A673 (cell line): ENCODE data around the gene UBE2E3. TPM values are rescaled to one million over a fixed set of nuclear protein-coding genes. Genes with fewer than 3 reads are reported as not detected.

Experiments
- BruUV-seq: library from RNA; stranded (reverse); fragments of 400-500 nt; replicated peaks from 2 replicates; lab custom pipeline; 2021; lab: Mats Ljungman, UMichigan
- CTCF ChIA-PET: fragments of 300-600 bp; sonication (Branson Sonifier 250); formaldehyde crosslinking; loops from one replicate; lab custom pipeline; 2022; ENCODE audit warnings: antibody characterized with exemption; lab: Charles Lee
- POLR2A ChIA-PET: fragments of 300-600 bp; sonication (Branson Sonifier 250); formaldehyde crosslinking; loops from one replicate; lab custom pipeline; 2022; ENCODE audit warnings: antibody characterized with exemption; ENCODE audit not compliant: low non-redundant PET; lab: Charles Lee
- DNase-seq: peaks from one replicate; pipeline ENCODE4 v3.0.0-alpha.2; 2015; ENCODE audit warnings: low spot score
- H3K27ac ChIP-seq: fragments of 200-600 bp; sonication (generic); 2 replicates; pipeline ENCODE4 v1.5.1; 2016; ENCODE audit warnings: mixed run types, low read depth, mild to moderate bottlenecking, mixed read lengths, antibody characterized with exemption, low read length; ENCODE audit not compliant: poor library complexity, severe bottlenecking
- H3K27me3 ChIP-seq: fragments of 200-600 bp; sonication (generic); replicated peaks from 2 replicates; pipeline ENCODE4 v1.6.1; 2017; ENCODE audit warnings: mixed run types, low read depth, mild to moderate bottlenecking, mixed read lengths, antibody characterized with exemption, low read length; ENCODE audit not compliant: insufficient read depth, poor library complexity
- H3K36me3 ChIP-seq: fragments of 200-600 bp; sonication (generic); 2 replicates; pipeline ENCODE4 v1.6.1; 2016; ENCODE audit warnings: mixed run types, mild to moderate bottlenecking, mixed read lengths, antibody characterized with exemption, low read length; ENCODE audit not compliant: insufficient read depth, poor library complexity, severe bottlenecking
- H3K4me1 ChIP-seq: fragments of 200-600 bp; sonication (generic); 2 replicates; pipeline ENCODE4 v1.6.1; 2017; ENCODE audit warnings: mixed run types, mild to moderate bottlenecking, mixed read lengths, antibody characterized with exemption, low read length; ENCODE audit not compliant: insufficient read depth, poor library complexity, severe bottlenecking
- H3K4me3 ChIP-seq: fragments of 200-600 bp; sonication (generic); 2 replicates; pipeline ENCODE4 v1.5.1; 2016; ENCODE audit warnings: low read depth, mixed run types, mild to moderate bottlenecking, mixed read lengths, low read length; ENCODE audit not compliant: poor library complexity, severe bottlenecking
- H3K9me3 ChIP-seq: fragments of 200-600 bp; sonication (generic); 2 replicates; pipeline ENCODE4 v1.6.1; 2016; ENCODE audit warnings: mixed run types, low read depth, mild to moderate bottlenecking, mixed read lengths, antibody characterized with exemption, low read length; ENCODE audit not compliant: poor library complexity, severe bottlenecking
- EZH2 ChIP-seq: fragments of 200-600 bp; sonication (generic); IDR thresholded peaks from 2 replicates; pipeline ENCODE4 v1.6.1; 2017; ENCODE audit warnings: borderline replicate concordance, low read depth, mild to moderate bottlenecking, mixed read lengths, antibody characterized with exemption, low read length; ENCODE audit not compliant: poor library complexity, severe bottlenecking
- intact Hi-C: fragments of 100-400 bp; cut with micrococcal nuclease; formaldehyde crosslinking; loops from one replicate; pipeline ENCODE4 v1.10.0; 2022; ENCODE audit not compliant: unreplicated experiment
- total RNA-seq: library from RNA; stranded (reverse); gene quantifications from 2 replicates; pipeline ENCODE4 v1.2.3, GENCODE V29; 2021
- TF ChIP-seq, protein P1 (sequence below): fragments of 300-800, 200-600 bp; sonication (generic); conservative IDR thresholded peaks from 2 replicates; pipeline ENCODE4 v1.5.1; 2017; ENCODE audit warnings: low read depth, mild to moderate bottlenecking, antibody characterized with exemption, low read length, moderate library complexity, mixed read lengths

Gene UBE2E3
- total RNA-seq, 1 experiment from 2014 or later, result 103 TPM

GRCh38 chr2:181111059-181111458 lies 130.7 kb downstream of the UBE2E3 start:
- Histone ChIP-seq H3K4me1 (peaks cover 8% of the 10 kb centered on the region), H3K27me3 (no peaks in the 10 kb centered on the region), H3K36me3 (no peaks in the 10 kb centered on the region), H3K27ac (no peak overlapping the region), H3K4me3 (no peak overlapping the region), H3K9me3 (no peaks in the 10 kb centered on the region)
- ChIA-PET CTCF (no interaction called here), POLR2A (interaction anchor here (0.7 kb wide), 1 partner anchor 112 kb away, joined by 3 read pairs; no protein-coding TSS in a partner anchor)
- DNase-seq, result no peak
- intact Hi-C loops, result no loop called here
- no TSS peak for BruUV-seq
- TF ChIP-seq, protein P1, sequence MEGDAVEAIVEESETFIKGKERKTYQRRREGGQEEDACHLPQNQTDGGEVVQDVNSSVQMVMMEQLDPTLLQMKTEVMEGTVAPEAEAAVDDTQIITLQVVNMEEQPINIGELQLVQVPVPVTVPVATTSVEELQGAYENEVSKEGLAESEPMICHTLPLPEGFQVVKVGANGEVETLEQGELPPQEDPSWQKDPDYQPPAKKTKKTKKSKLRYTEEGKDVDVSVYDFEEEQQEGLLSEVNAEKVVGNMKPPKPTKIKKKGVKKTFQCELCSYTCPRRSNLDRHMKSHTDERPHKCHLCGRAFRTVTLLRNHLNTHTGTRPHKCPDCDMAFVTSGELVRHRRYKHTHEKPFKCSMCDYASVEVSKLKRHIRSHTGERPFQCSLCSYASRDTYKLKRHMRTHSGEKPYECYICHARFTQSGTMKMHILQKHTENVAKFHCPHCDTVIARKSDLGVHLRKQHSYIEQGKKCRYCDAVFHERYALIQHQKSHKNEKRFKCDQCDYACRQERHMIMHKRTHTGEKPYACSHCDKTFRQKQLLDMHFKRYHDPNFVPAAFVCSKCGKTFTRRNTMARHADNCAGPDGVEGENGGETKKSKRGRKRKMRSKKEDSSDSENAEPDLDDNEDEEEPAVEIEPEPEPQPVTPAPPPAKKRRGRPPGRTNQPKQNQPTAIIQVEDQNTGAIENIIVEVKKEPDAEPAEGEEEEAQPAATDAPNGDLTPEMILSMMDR, result no peak
- no peak for TF ChIP-seq EZH2

- Histone ChIP-seq H3K9me3 (no peaks in the 10 kb centered on the region), H3K36me3 (no peaks in the 10 kb centered on the region), H3K27me3 (no peaks in the 10 kb centered on the region), H3K4me3 (no peak overlapping the region), H3K4me1 (no peaks in the 10 kb centered on the region), H3K27ac (no peak overlapping the region)
- CTCF ChIA-PET, result no interaction called here
- intact Hi-C loops, result no loop called here
- BruUV-seq, result no TSS peak
- POLR2A ChIA-PET, result interaction anchor here (0.9 kb wide), 1 partner anchor 29 kb away, joined by 3 read pairs; no protein-coding TSS in a partner anchor
- TF ChIP-seq EZH2, result no peak
- TF ChIP-seq, protein P1, result no peak
- DNase-seq, result no peak
Observed at GRCh38 chr2:181112916-181113315, 132.5 kb downstream of the UBE2E3 start.
